Neuronal stem cell (in vitro differentiated cells): Measurements from ENCODE around the gene CNDP2.

Source experiments
- DNase-seq: peaks from one replicate; pipeline ENCODE4 v3.0.0-alpha.2; 2013; ENCODE audit warnings: low spot score
- H2AFZ ChIP-seq: one replicate; pipeline ENCODE4 v1.6.1; 2013; ENCODE audit warnings: mild to moderate bottlenecking, low read length, inconsistent platforms
- H2AK5ac ChIP-seq: 2 replicates; pipeline ENCODE4 v1.6.1; 2013; ENCODE audit warnings: low read depth, mild to moderate bottlenecking, inconsistent platforms, low read length, moderate library complexity, mixed read lengths
- H2BK120ac ChIP-seq: 2 replicates; pipeline ENCODE4 v1.6.1; 2013; ENCODE audit warnings: low read depth, mild to moderate bottlenecking, inconsistent platforms, low read length, moderate library complexity, mixed read lengths
- H2BK12ac ChIP-seq: one replicate; pipeline ENCODE4 v1.6.1; 2013; ENCODE audit warnings: low read length, inconsistent platforms
- H2BK15ac ChIP-seq: 2 replicates; pipeline ENCODE4 v1.6.1; 2013; ENCODE audit warnings: mild to moderate bottlenecking, low read length, inconsistent platforms, mixed read lengths
- H2BK5ac ChIP-seq: one replicate; pipeline ENCODE4 v1.6.1; 2013; ENCODE audit warnings: inconsistent platforms, mild to moderate bottlenecking, low read length, moderate library complexity
- H3K14ac ChIP-seq: one replicate; pipeline ENCODE4 v1.6.1; 2013; ENCODE audit warnings: low read length, inconsistent platforms
- H3K18ac ChIP-seq: 2 replicates; pipeline ENCODE4 v1.6.1; 2013; ENCODE audit warnings: low read length, inconsistent platforms
- H3K23ac ChIP-seq: 2 replicates; pipeline ENCODE4 v1.6.1; 2013; ENCODE audit warnings: low read depth, mild to moderate bottlenecking, mixed read lengths, low read length, inconsistent platforms; ENCODE audit not compliant: poor library complexity
- H3K27ac ChIP-seq: replicated peaks from 3 replicates; pipeline ENCODE4 v1.5.1; 2013; ENCODE audit warnings: low read length, inconsistent platforms
- H3K27me3 ChIP-seq, 3 experiments: 2 replicates each; pipeline ENCODE4 v1.6.1; 2013; ENCODE audit warnings: low read length in 3 of 3, mild to moderate bottlenecking in 2 of 3, inconsistent platforms in 1 of 3, low read depth in 1 of 3, mixed read lengths in 1 of 3, moderate library complexity in 1 of 3; ENCODE audit not compliant: control insufficient read depth in 3 of 3, insufficient read depth in 3 of 3
- H3K36me3 ChIP-seq, 2 donors: replicated peaks in 1 of 2; 2 replicates each; pipeline ENCODE4 v1.6.1; 2013; ENCODE audit warnings: low read length in 2 of 2; ENCODE audit not compliant: control insufficient read depth in 2 of 2, insufficient read depth in 2 of 2
- H3K4ac ChIP-seq: 2 replicates; pipeline ENCODE4 v1.6.1; 2013; ENCODE audit warnings: inconsistent platforms, mild to moderate bottlenecking, low read length, moderate library complexity
- H3K4me1 ChIP-seq, 2 donors: 1 replicate in 1 of 2; 2 replicates in 1 of 2; pipeline ENCODE4 v1.6.1; 2013; ENCODE audit warnings: low read length in 2 of 2, low read depth in 1 of 2; ENCODE audit not compliant: control insufficient read depth in 2 of 2, insufficient read depth in 1 of 2
- H3K4me2 ChIP-seq: one replicate; pipeline ENCODE4 v1.6.1; 2013; ENCODE audit warnings: mild to moderate bottlenecking, low read length, inconsistent platforms; ENCODE audit not compliant: insufficient read depth, poor library complexity, severe bottlenecking
- H3K4me3 ChIP-seq, 2 donors: 2 replicates each; pipeline ENCODE4 v1.5.1; 2013; ENCODE audit warnings: low read length in 2 of 2, mild to moderate bottlenecking in 2 of 2, inconsistent platforms in 1 of 2, moderate library complexity in 1 of 2
- H3K79me1 ChIP-seq: one replicate; pipeline ENCODE4 v1.6.1; 2013; ENCODE audit warnings: low read depth, mild to moderate bottlenecking, inconsistent platforms, low read length, moderate library complexity
- H3K9ac ChIP-seq: one replicate; pipeline ENCODE4 v1.6.1; 2013; ENCODE audit warnings: mild to moderate bottlenecking, low read depth, low read length, inconsistent platforms; ENCODE audit not compliant: poor library complexity
- H3K9me3 ChIP-seq, 2 donors: replicated peaks in 1 of 2; 2 replicates each; pipeline versions ENCODE3 to v1.6.1; 2013; ENCODE audit warnings: low read length in 2 of 2, mild to moderate bottlenecking in 2 of 2, inconsistent platforms in 1 of 2, low read depth in 1 of 2, mixed read lengths in 1 of 2, moderate library complexity in 1 of 2; ENCODE audit not compliant: control insufficient read depth in 2 of 2, insufficient read depth in 1 of 2
- H4K8ac ChIP-seq: one replicate; pipeline ENCODE4 v1.6.1; 2013; ENCODE audit warnings: low read depth, mild to moderate bottlenecking, inconsistent platforms, low read length, moderate library complexity
- H4K91ac ChIP-seq: one replicate; pipeline ENCODE4 v1.6.1; 2013; ENCODE audit warnings: low read length, low read depth, mild to moderate bottlenecking, inconsistent platforms; ENCODE audit not compliant: poor library complexity
- WGBS, 2 donors: extraction: QIAGEN DNeasy Blood & Tissue Kit; methylation state at CpG; one replicate each; pipeline ENCODE4 v1.1.7; 2013; ENCODE audit warnings: missing lambda C conversion rate in 2 of 2, mixed read lengths in 1 of 2; ENCODE audit not compliant: insufficient read length in 2 of 2, insufficient replicate concordance in 1 of 2; ENCODE audit errors: extremely low coverage in 2 of 2; 5-methylcytosine and 5-hydroxymethylcytosine counted together

The CNDP2 gene

GRCh38 chr18:74457043-74457724, 39.0 kb upstream of the CNDP2 start, which contains the start of gene DIPK1C:
TSS of gene DIPK1C (minus strand) at chr18:74457308. CDS start at chr18:74457259, 49 bp downstream.
- Histone ChIP-seq H3K36me3 (no peaks in the 10 kb centered on the region), H3K18ac (peak within 1 kb of the TSS; percentile 98), H3K4ac (peak within 1 kb of the TSS; percentile 15), H3K14ac (peak within 1 kb of the TSS; percentile 95), H3K4me2 (peak within 1 kb of the TSS; percentile 76), H2BK15ac (peak within 1 kb of the TSS; percentile 91), H2BK12ac (peak within 1 kb of the TSS; percentile 98), H3K23ac (peak within 1 kb of the TSS; percentile 69), H3K4me1 (peaks cover 5 to 32% of the 10 kb centered on the region in 2 donors), H3K27ac (no peak within 1 kb of the TSS), H2AK5ac (peak within 1 kb of the TSS; percentile 95), H3K9me3 (no peaks in the 10 kb centered on the region), H2AFZ (no peak within 1 kb of the TSS), H2BK120ac (peak within 1 kb of the TSS; percentile 51), H4K8ac (no peak within 1 kb of the TSS), H2BK5ac (peak within 1 kb of the TSS; percentile 68), H4K91ac (no peak within 1 kb of the TSS), H3K9ac (peak within 1 kb of the TSS; percentile 90), H3K27me3 (peaks cover 0 to 85% (median 2%) of the 10 kb centered on the region in 3 experiments), H3K4me3 (peak within 1 kb of the TSS in 1 of 2 donors; percentile 94), H3K79me1 (no peaks in the 10 kb centered on the region)
- DNase-seq: no peak
- no CpG with 5 or more reads among the region's 76 CpGs for WGBS, 2 donors

- no peaks in the 10 kb centered on the region for H3K79me1 ChIP-seq
- H3K4ac ChIP-seq: no peak overlapping the region
- H3K14ac ChIP-seq: no peak overlapping the region
- no peak overlapping the region for H4K91ac ChIP-seq
- H3K27me3 ChIP-seq: peaks cover 0 to 81% (median 2%) of the 10 kb centered on the region in 3 experiments
- H2BK5ac ChIP-seq: no peak overlapping the region
- H2BK12ac ChIP-seq: peak overlapping the region; percentile 80
- peak overlapping the region; percentile 33 for H2BK120ac ChIP-seq
- H3K4me2 ChIP-seq: peak overlapping the region; percentile 76
- no peak overlapping the region for H4K8ac ChIP-seq
- H2AFZ ChIP-seq: no peak overlapping the region
- H3K23ac ChIP-seq: no peak overlapping the region
- no peak for DNase-seq
- H2AK5ac ChIP-seq: peak overlapping the region; percentile 95
- H3K36me3 ChIP-seq: no peaks in the 10 kb centered on the region
- H2BK15ac ChIP-seq: peak overlapping the region; percentile 84
- peak overlapping the region in 1 of 2 donors; percentile 94 for H3K4me3 ChIP-seq
- no peak overlapping the region for H3K27ac ChIP-seq
- WGBS, 2 donors: no CpG with 5 or more reads among the region's 34 CpGs
- H3K9ac ChIP-seq: no peak overlapping the region
- H3K4me1 ChIP-seq: peaks cover 5 to 30% of the 10 kb centered on the region in 2 donors
- H3K18ac ChIP-seq: peak overlapping the region; percentile 86
- no peaks in the 10 kb centered on the region for H3K9me3 ChIP-seq
Observed at GRCh38 chr18:74457725-74458421, 38.3 kb upstream of the CNDP2 start.

DNA sequence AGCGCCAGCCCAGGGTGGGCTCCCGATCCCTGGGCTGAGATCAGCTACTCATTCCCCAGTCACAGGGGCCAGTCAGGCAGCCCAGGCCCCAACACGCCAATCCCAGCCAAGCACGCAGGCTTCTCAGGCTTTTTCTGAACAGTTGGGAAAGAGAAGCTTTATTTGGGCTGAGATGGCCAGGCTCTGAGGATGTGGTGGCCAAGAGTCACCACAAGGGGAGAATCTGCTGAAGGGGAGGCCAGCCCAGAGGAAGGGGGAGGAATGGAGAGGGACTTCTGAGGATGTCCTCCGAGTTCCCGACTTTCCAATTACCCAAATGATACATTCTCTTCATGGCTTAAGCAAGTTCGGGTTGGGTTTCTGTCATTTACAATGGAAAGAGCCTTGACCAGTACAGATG, 36.3 kb upstream of the CNDP2 start:
- Histone ChIP-seq H3K79me1 (no peaks in the 10 kb centered on the region), H3K18ac (peak overlapping the region; percentile 68), H4K8ac (no peak overlapping the region), H3K27ac (no peak overlapping the region), H3K27me3 (peaks cover 0 to 75% (median 2%) of the 10 kb centered on the region in 3 experiments), H3K23ac (no peak overlapping the region), H3K4me3 (no peak overlapping the region), H2BK5ac (no peak overlapping the region), H2BK12ac (no peak overlapping the region), H3K4ac (no peak overlapping the region), H2BK15ac (no peak overlapping the region), H3K36me3 (no peaks in the 10 kb centered on the region), H3K4me1 (peaks cover 2 to 15% of the 10 kb centered on the region in 2 donors), H2AFZ (no peak overlapping the region), H2BK120ac (no peak overlapping the region), H3K4me2 (no peak overlapping the region), H2AK5ac (no peak overlapping the region), H4K91ac (no peak overlapping the region), H3K9me3 (no peaks in the 10 kb centered on the region), H3K9ac (no peak overlapping the region), H3K14ac (no peak overlapping the region)
- WGBS, 2 donors: no CpG with 5 or more reads among the region's 7 CpGs
- peak; percentile 42 for DNase-seq

GRCh38 chr18:74460825-74461224, 35.3 kb upstream of the CNDP2 start:
- H3K4me3 ChIP-seq: no peak overlapping the region
- H2BK5ac ChIP-seq: no peak overlapping the region
- no peak overlapping the region for H2BK12ac ChIP-seq
- no peak for DNase-seq
- H3K79me1 ChIP-seq: no peaks in the 10 kb centered on the region
- H3K9ac ChIP-seq: no peak overlapping the region
- H2AFZ ChIP-seq: no peak overlapping the region
- H3K4me2 ChIP-seq: no peak overlapping the region
- peaks cover 2 to 15% of the 10 kb centered on the region in 2 donors for H3K4me1 ChIP-seq
- peaks cover 0 to 66% (median 2%) of the 10 kb centered on the region in 3 experiments for H3K27me3 ChIP-seq
- no peaks in the 10 kb centered on the region for H3K36me3 ChIP-seq
- H3K9me3 ChIP-seq: no peaks in the 10 kb centered on the region
- H3K23ac ChIP-seq: no peak overlapping the region
- H2AK5ac ChIP-seq: no peak overlapping the region
- H3K4ac ChIP-seq: no peak overlapping the region
- H4K91ac ChIP-seq: no peak overlapping the region
- H3K18ac ChIP-seq: no peak overlapping the region
- H2BK120ac ChIP-seq: no peak overlapping the region
- no peak overlapping the region for H2BK15ac ChIP-seq
- H3K14ac ChIP-seq: no peak overlapping the region
- WGBS, 2 donors: no CpG with 5 or more reads among the region's 7 CpGs
- H4K8ac ChIP-seq: no peak overlapping the region
- H3K27ac ChIP-seq: no peak overlapping the region
